Dedifferentiated amniotic fluid mesenchymal stem cell (primary cell): Measurements from ENCODE around the gene UBTF.
A peak's percentile ranks its signal among the peaks of the same experiment; 100 is the strongest.
"Not testable (repeated sequence)": the region's sequence is repeated elsewhere in the genome, so short reads cannot be mapped to it uniquely, and the experiment has no call there.

Experiments
- DNase-seq: peaks from one replicate; pipeline ENCODE4 v3.0.0-alpha.2; 2016; ENCODE audit errors: extremely low spot score

The UBTF gene

DNA sequence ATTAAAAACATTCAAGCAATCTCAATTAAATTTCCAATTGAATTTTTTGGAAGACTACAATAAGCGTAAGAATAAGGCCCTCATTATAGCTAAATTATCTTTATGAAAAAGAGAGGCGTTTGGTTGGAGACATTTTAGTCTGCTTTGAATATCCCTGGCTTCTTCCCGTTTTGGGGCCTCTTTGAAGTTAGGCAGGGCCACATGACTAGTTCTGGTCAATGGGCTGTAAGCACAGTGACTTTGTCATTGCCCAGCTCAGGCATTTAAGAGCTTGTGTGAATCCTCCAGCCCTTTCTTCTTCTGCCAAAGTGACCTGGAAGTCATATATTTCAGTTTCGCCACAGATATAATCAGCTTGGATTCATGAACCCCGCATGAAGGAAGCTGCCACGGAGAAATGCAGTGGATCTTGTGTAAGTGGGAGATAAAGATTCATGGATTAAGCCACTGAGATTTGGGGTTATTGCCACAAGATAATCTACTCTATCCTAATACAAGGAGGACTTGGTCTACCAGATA is 21.7 kb upstream of the UBTF start:
- DNase-seq: no peak

DNA sequence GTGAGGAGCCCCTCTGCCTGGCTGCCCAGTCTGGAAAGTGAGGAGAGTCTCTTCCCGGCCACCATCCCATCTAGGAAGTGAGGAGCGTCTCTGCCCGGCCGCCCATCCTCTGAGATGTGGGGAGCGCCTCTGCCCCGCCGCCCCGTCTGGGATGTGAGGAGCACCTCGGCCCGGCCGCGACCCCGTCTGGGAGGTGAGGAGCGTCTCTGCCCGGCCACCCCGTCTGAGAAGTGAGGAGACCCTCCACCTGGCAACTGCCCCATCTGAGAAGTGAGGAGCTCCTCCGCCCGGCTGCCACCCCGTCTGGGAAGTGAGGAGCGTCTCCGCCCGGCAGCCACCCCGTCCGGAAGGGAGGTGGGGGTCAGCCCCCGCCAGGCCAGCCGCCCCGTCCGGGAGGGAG is 18.4 kb upstream of the UBTF start:
- DNase-seq: not testable (repeated sequence)

DNA sequence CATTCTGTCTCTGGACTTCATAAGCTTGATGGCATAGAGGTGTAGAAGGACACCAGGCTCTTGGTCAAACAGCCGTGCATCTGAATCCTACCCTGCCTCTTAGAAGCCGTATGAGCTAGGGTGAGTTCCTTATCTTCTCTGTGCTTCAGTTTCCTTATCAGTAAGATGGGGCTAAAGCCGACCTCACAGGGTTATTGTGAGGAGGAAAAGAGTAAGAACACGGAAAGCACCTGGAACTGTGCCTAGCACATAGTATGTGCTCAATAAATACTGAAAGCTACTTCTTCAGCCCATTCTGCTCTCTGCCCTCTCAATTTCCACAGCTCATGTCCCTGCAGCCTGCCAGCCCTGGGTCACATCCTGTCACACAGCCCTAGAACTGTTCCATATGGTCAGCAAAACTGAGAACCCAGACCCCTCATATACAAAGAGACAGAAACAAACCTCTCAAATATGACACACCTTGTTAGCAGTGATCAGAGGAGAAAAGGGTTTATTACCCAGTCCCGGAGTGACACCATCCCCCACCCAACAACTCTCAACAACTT is 17.0 kb upstream of the UBTF start:
- no peak for DNase-seq

- no peak for DNase-seq
Observed at GRCh38 chr17:44235583-44235936, 16.1 kb upstream of the UBTF start.

- no peak for DNase-seq
Observed at GRCh38 chr17:44233582-44233981, 14.1 kb upstream of the UBTF start.

GRCh38 chr17:44232061-44232460 is 12.6 kb upstream of the UBTF start:
- no peak for DNase-seq

DNA sequence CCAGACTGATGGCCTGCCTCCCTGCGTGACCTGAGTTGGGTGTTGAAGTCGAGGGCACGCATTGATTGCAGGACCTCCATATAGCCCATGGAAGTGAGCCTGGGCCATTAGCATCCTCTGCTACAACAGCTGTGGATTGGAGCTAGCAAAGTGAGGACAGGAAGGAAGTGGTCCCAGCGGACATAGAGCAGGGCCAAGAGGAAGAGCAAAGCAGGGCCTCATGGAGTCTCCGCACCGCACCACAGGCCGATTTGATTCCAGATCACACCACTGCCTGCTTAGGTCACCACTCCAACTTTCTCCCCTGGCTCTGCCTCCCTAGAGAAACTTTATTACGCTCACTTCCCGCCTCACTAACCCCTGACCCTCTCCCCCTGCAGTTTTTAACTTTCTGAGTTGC is 10.7 kb upstream of the UBTF start:
- no peak for DNase-seq

GRCh38 chr17:44229090-44229489 is 9.6 kb upstream of the UBTF start:
- no peak for DNase-seq

DNA sequence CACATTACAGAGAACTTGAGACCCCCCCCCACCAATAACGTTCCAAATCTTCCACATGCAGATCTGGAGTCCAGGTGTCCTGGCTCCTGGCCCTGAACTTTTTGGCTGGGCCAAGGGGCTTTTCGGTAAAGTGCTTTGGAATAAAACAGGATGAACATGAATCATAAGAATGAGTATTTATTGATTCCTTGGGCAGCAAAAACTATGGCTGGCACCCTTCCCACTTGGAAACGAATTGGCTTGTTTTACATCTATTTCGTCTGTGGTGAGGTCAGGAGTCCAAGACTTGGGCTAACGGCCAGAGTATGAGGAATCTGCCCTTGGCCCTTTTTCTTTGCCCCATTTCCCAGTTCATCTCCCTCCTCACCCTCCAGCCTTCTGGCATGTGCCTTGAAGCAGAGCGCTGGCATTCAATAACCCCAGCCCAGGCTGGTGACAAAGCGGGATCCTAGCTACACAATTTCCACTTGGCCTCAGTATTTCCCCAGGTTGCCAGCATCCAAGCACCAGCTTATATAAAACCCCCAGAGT is 4.1 kb upstream of the UBTF start:
- no peak for DNase-seq

DNA sequence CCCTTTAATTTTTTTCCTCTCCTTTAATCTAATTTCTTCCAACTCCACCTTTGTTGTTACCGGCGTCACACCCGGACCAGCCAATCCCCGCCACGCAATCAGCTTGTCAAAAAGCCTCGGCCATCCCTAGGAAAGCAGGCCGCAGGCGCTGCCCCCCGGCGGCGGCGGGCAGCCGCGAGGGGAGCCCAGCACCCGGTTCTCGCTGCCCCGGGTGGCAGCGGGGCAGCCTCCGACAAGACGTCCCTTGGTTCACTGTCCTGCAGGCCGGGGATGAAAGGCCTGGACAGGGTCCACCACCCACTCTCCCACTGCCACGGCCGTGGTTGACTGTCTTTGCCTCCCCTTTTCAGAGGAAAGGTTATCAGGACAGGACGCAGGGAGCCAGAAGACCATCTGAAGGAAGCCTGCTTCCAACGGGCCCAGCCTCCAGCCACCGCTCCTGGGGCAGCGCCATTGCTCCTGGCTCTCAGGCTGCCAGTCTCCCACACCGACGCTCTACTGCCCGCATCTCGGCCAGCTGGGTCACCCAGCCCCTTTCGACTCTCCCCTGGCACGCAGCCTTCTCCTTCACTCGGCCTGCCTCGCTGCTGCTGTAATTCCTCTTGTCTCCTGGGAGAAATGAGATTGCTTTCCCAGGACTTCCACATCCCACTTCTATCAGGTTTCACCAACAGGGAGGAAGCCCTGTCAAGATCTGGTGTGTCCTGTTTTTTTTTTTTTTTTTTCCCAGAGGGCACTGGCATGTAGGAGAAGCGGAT is 2.8 kb upstream of the UBTF start:
- peak; percentile 64 for DNase-seq

- no peak for DNase-seq
Observed at GRCh38 chr17:44221862-44222111, 2.3 kb upstream of the UBTF start.

DNA sequence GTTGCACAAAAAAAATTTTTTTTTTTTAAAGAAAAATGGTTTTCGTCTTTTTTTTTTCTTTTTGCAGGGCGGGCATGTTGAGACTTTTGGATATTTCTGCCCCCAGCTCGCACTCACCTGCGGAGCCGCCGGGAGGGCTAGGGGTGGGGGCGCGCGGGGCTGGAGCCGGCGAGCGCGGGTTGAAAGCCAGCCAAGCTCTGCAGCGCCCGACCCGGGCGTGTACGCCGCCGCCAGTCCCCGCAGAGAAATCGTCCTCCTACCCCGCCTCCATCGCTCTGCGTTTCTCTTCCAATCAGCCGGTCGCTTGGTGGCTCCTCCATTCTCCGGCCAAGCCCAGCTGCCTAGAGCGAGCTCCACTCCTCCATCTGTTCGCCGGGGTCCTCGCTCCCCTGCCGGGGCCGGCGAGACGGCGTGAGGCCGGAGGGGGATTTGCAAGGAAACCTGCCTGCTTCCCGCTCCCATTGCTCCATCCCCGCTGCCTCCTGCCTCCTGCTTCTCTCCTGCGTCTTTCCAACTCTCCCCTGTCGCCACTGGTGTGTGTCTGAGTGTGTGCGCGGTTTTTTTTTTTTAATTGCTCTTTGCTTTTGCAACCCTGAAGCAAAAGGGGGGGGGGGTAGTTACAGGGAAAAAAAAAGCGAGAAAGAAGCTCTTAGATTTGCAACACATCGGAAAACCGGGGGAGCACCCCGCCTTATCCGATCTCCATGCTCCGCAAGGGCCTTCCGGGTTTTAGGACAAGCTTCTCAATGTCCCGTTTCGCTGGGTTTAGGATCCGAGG is 1.8 kb upstream of the UBTF start:
- DNase-seq: peak; percentile 82

DNA sequence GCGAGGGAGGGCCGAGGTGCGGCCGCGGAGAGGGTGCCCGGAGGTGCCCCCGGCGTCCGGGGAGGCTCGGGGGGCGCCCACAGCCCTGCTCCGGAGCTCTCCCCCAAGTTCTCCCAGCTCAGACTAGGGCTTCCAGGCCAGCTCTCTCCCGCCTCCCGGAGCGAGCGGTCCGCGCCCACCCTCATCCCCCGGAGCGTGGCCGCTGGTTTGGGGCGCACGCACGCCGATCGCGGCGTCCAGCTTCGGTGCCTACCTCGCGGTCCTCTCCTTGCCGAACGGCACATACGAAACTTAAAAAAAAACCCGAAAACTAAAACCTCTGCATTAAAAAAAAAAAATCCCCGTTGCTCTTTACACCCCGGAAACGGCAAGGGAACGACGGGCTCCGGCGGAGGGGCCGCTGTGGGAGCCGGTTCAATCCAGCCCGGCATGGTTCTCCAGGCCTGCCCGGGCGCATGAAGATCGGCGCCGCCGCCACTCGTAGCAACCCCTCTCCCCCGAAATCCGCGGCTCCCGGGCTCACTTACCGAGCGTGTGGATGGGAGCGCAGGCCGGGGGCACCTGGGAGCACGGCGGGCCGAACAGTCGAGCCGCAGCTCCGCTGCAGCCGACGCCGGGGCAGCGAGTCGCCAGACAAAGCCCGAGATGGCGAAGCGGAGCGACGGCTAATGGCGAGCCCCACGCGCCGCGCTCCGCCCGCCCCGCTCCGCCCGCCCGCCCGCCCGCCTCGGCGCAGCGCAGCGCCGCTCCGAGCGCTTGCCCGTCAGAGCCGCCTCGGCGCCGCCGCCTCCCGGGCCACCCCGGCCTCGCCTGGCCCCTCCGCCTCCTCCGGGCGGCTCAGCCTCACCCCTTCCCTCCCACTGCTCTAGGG is 973 bp upstream of the UBTF start:
- DNase-seq: peak; percentile 38

- peak; percentile 62 for DNase-seq
Observed at GRCh38 chr17:44219108-44219615, 313 bp downstream of the UBTF start.

- peak; percentile 89 for DNase-seq
Observed at GRCh38 chr17:44218344-44219107, 949 bp downstream of the UBTF start.

DNA sequence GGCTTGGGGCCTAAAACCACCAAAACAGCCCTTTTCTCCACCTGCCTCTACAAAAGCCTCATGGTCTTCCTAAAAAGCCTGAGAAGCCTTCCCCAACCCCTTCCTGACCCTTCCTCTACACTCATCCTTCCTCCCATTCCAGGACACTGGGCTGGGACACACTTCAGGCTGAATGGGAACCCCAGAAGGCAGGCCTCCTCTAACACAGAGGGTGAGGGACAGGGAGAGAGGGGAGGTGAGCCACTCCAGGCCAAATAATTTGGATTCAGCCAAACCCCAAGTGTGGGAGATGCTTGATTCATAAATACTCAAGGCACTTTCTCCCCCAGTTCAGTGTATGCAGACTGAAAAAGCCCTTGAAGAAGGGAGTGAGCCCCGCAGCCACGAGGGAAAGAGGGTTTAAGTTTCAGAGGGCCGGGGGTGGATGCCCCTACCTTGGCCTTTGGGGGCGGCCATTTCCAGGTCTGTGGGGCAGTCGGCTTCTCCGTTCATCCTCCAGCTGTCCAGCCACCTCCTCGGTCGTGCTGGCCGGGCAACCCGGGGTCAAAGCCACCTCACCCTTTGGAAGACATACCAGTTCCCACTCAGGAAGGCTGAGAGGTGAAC is 1.6 kb downstream of the UBTF start:
- no peak for DNase-seq

DNA sequence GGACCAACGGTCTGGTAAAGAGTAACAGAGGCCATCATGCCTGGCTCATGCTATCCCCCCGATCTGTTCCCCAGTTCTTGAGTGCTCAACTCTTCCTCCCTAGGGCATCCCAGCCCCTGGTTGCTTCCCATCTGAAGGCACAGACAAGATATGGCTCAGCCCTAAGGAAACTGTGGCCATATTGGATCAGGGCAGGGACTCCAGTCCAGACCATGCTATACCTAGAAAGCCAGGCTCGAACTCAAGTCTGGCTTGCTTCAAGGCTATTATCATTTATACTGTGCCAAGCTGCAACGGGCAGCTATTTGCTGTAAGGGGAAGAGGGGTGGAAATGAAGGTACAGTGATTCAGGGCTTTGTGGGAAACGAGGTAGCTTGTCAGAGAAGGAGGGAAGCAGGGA is 2.8 kb downstream of the UBTF start:
- no peak for DNase-seq

- no peak for DNase-seq
Observed at GRCh38 chr17:44216173-44216572, 3.3 kb downstream of the UBTF start.

GRCh38 chr17:44214896-44215295 is 4.6 kb downstream of the UBTF start:
- no peak for DNase-seq

DNA sequence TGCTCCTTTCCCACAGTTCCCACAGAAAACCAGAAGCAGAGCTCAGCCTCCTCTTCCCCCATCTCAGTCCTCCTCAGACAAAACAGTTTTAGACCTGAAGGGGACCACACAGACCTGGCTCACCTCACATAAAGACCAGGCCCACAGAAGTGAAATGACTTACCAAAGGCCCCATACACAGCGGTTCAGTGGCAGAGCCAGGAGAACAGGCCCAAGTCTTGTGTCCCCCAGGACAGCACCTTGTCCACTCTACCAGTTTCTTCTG is 5.3 kb downstream of the UBTF start:
- no peak for DNase-seq
